ENCODE data around the gene SSR3. TPM values are rescaled to one million over a fixed set of nuclear protein-coding genes. Genes with fewer than 3 reads are reported as not detected.

The SSR3 gene
- total and polyA plus RNA-seq, 9 of the 15 experiments (the other 6 are each of a cell fraction or from before 2014, with no cell fraction given) = 104 to 464 (median 307) TPM

DNA sequence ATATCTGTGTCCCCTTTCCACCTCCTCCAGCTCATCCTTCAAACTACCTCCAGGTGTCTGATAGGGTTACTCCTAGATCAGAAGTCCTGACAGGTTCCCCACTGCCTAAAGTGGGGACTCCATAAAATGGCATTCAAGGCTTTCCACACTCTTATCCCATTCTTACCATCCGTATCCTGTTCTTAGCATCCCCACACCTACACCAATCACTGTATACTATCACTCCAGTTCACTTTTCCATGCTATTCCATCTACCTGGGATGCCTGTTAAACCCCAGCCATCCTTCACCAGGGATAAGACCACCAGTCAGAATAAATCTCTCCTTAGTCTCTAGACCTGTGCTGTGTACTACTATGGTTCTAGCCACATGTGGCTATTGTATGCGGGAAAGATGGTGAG lies 19.1 kb downstream of the SSR3 start:
- 88% methylated on average over 2 of the region's 2 CpGs for WGBS (ENCODE audit: insufficient coverage, low coverage, missing lambda C conversion rate)
- CTCF ChIA-PET (ENCODE audit: low intra/inter-chr PET ratio) = interaction anchor here (1.8 kb wide), 1 partner anchor 137 kb away, joined by 8 read pairs; no protein-coding TSS in a partner anchor
- no peak overlapping the region for H2AFZ ChIP-seq (ENCODE audit: low read depth, low read length)
- no peaks in the 10 kb centered on the region for H3K9me1 ChIP-seq (ENCODE audit: control insufficient read depth, insufficient read depth, low read length)
- no peaks in the 10 kb centered on the region; a peak in 1 of 5 replicates for H3K4me1 ChIP-seq (replicated peaks in 1 of 2; ENCODE audit: control insufficient read depth in 2 of 2, insufficient read depth in 2 of 2, low read length in 2 of 2)
- no TSS peak for BruUV-seq (replicated peaks)
- 0 out of 2 replicates have a peak, but pooled peaks cover 5% of the 10 kb centered on the region for H4K20me1 ChIP-seq (replicated peaks; ENCODE audit: control insufficient read depth, insufficient read depth, low read length)
- ATAC-seq = peak; percentile 8; the same call in 2 of the 3 replicates
- peaks cover 30% of the 10 kb centered on the region for H3K36me3 ChIP-seq (ENCODE audit: control insufficient read depth, insufficient read depth, low read length)
- intact Hi-C loops (cut with micrococcal nuclease) (loop anchor here (1.0 to 5.0 kb wide), 3 partner anchors 139 to 602 kb away; partner anchors contain the start of gene TIPARP), in situ Hi-C loops (cut with MboI) (loop anchor here (25.0 kb wide), 1 partner anchor 602 kb away; no protein-coding TSS in a partner anchor)
- 0 out of 2 replicates have a peak, but pooled peaks have one; percentile 4 for TF ChIP-seq SMARCA5 (IDR thresholded peaks at IDR 0.05)
- no peak for TF ChIP-seq ZNF174 (CRISPR knock-in tag; IDR thresholded peaks at IDR 0.05)
- peak; percentile 46 for TF ChIP-seq POLR2B (IDR thresholded peaks at IDR 0.05; ENCODE audit: low read depth, partially characterized antibody)
- TF ChIP-seq, protein P1, sequence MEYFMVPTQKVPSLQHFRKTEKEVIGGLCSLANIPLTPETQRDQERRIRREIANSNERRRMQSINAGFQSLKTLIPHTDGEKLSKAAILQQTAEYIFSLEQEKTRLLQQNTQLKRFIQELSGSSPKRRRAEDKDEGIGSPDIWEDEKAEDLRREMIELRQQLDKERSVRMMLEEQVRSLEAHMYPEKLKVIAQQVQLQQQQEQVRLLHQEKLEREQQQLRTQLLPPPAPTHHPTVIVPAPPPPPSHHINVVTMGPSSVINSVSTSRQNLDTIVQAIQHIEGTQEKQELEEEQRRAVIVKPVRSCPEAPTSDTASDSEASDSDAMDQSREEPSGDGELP (CRISPR knock-in tag; IDR thresholded peaks at IDR 0.05; ENCODE audit: borderline replicate concordance) = no peak
- TF ChIP-seq POLR2A (conservative IDR thresholded peaks at IDR 0.05) = peak; percentile 55; the same call in 1 of the 2 replicates
- 0 out of 2 replicates have a peak, but pooled peaks have one; percentile 43 for TF ChIP-seq SUPT5H (IDR thresholded peaks at IDR 0.05)
- no peaks in the 10 kb centered on the region for H3K9me3 ChIP-seq (replicated peaks; ENCODE audit: control insufficient read depth, insufficient read depth, low read depth, low read length)
- POLR2A ChIA-PET = interaction anchor here (0.5 to 2.8 kb wide), 11 partner anchors 8 to 529 kb away, joined by 3 to 10 read pairs (median 3); partner anchors contain the start of genes SSR3 and TIPARP
- H3K27ac ChIP-seq (ENCODE audit: extremely low read depth, low read depth, low read length) = no peak overlapping the region
- no peaks in the 10 kb centered on the region for H3K27me3 ChIP-seq (ENCODE audit: control insufficient read depth in 2 of 2, insufficient read depth in 2 of 2, low read length in 2 of 2)
- no peak overlapping the region for H3K4me3 ChIP-seq
- no peak overlapping the region for H3K9ac ChIP-seq (ENCODE audit: insufficient read depth in 1 of 2, low read depth in 2 of 2, low read length in 2 of 2)
- H3K4me2 ChIP-seq (ENCODE audit: insufficient read depth, low read length) = no peak overlapping the region
- H3K79me2 ChIP-seq (ENCODE audit: control insufficient read depth, insufficient read depth, low read length) = no peaks in the 10 kb centered on the region
- no peak for DNase-seq (ENCODE audit: extremely low read depth in 1 of 4, low spot score in 3 of 4)
- FAIRE-seq = no peak
